PC-3 (cell line): ENCODE data around the gene HORMAD1. TPM values are rescaled to one million over a fixed set of nuclear protein-coding genes. Genes with fewer than 3 reads are reported as not detected.
"Not testable (repeated sequence)": the region's sequence is repeated elsewhere in the genome, so short reads cannot be mapped to it uniquely, and the experiment has no call there.

Source experiments
- ATAC-seq: fragments of 200-7000 bp; cut with Tn5 transposase; 2 replicates; pipeline ENCODE4 v1.9.1; 2020; ENCODE audit warnings: mild to moderate bottlenecking, moderate library complexity
- BruUV-seq: library from RNA; stranded (reverse); fragments of 400-500 nt; replicated peaks from 2 replicates; lab custom pipeline; 2021; lab: Mats Ljungman, UMichigan
- CTCF ChIA-PET: fragments of 300-600 bp; sonication (Branson Sonifier 250); formaldehyde crosslinking; loops from one replicate; lab custom pipeline; 2022; ENCODE audit warnings: antibody characterized with exemption; lab: Charles Lee
- POLR2A ChIA-PET: fragments of 300-600 bp; sonication (Branson Sonifier 250); formaldehyde crosslinking; loops from one replicate; lab custom pipeline; 2022; ENCODE audit warnings: antibody characterized with exemption; ENCODE audit not compliant: unreplicated experiment; lab: Charles Lee
- DNase-seq: peaks from one replicate; pipeline ENCODE4 v3.0.0-alpha.2; 2015
- H2AFZ ChIP-seq: fragments of 300-600 bp; sonication (generic); 2 replicates; pipeline ENCODE4 v1.6.0; 2016; ENCODE audit warnings: antibody characterized with exemption, low read length
- H3F3A ChIP-seq: fragments of 300-600 bp; sonication (generic); one replicate; pipeline ENCODE4 v1.6.0; 2017; ENCODE audit warnings: antibody characterized with exemption, low read length, control low read depth, mild to moderate bottlenecking; ENCODE audit not compliant: unreplicated experiment
- H3K27ac ChIP-seq: fragments of 300-600 bp; sonication (generic); 2 replicates; pipeline ENCODE4 v1.5.1; 2016; ENCODE audit warnings: mild to moderate bottlenecking, low read length
- H3K27me3 ChIP-seq: fragments of 300-600 bp; sonication (generic); 2 replicates; pipeline ENCODE4 v1.6.1; 2016; ENCODE audit warnings: low read length, mixed read lengths
- H3K36me3 ChIP-seq: fragments of 300-600 bp; sonication (generic); 2 replicates; pipeline ENCODE4 v1.6.1; 2016; ENCODE audit warnings: low read depth, mixed run types, low read length, mixed read lengths
- H3K4me1 ChIP-seq: fragments of 300-600 bp; sonication (generic); 2 replicates; pipeline ENCODE4 v1.5.1; 2016; ENCODE audit warnings: low read length; ENCODE audit not compliant: insufficient read depth
- H3K4me2 ChIP-seq: fragments of 300-600 bp; sonication (generic); 2 replicates; pipeline ENCODE4 v1.6.0; 2016; ENCODE audit warnings: low read length
- H3K4me3 ChIP-seq: fragments of 300-600 bp; sonication (generic); 2 replicates; pipeline ENCODE4 v1.5.1; 2016; ENCODE audit warnings: mild to moderate bottlenecking, low read length, mixed read lengths
- H3K79me2 ChIP-seq: fragments of 300-600 bp; sonication (generic); 2 replicates; pipeline ENCODE4 v1.6.1; 2017; ENCODE audit warnings: low read length, mixed read lengths
- H3K9ac ChIP-seq: fragments of 300-600 bp; sonication (generic); 2 replicates; pipeline ENCODE4 v1.6.0; 2016; ENCODE audit warnings: mild to moderate bottlenecking, low read length
- H3K9me2 ChIP-seq: fragments of 300-600 bp; sonication (generic); replicated peaks from 2 replicates; pipeline ENCODE4 v1.6.1; 2016; ENCODE audit warnings: mixed run types, low read length, mixed read lengths
- H3K9me3 ChIP-seq: fragments of 300-600 bp; sonication (generic); 2 replicates; pipeline ENCODE4 v1.6.1; 2016; ENCODE audit warnings: low read length, mixed read lengths
- H4K20me1 ChIP-seq: fragments of 300-600 bp; sonication (generic); 2 replicates; pipeline ENCODE4 v1.6.1; 2016; ENCODE audit warnings: low read length, mixed read lengths
- CTCF ChIP-seq: fragments of 300-600 bp; sonication (generic); conservative IDR thresholded peaks from 2 replicates; pipeline ENCODE4 v1.5.1; 2017; ENCODE audit warnings: antibody characterized with exemption, low read depth, mild to moderate bottlenecking, low read length
- EZH2 ChIP-seq: fragments of 300-600 bp; sonication (generic); IDR thresholded peaks from one replicate; pipeline ENCODE4 v1.6.1; 2017; ENCODE audit warnings: antibody characterized with exemption, mild to moderate bottlenecking, low read length; ENCODE audit not compliant: unreplicated experiment
- EZH2phosphoT487 ChIP-seq: fragments of 300-600 bp; sonication (generic); IDR thresholded peaks from 2 replicates; pipeline ENCODE4 v1.6.1; 2018; ENCODE audit warnings: mild to moderate bottlenecking, antibody characterized with exemption, low read length, borderline replicate concordance
- intact Hi-C: fragments of 100-400 bp; cut with micrococcal nuclease; formaldehyde crosslinking; loops from 2 replicates; pipeline ENCODE4 v1.9.0; 2023
- total RNA-seq: library from RNA; depleted of rRNA; stranded (reverse); fragments of >200 nt; gene quantifications from 2 replicates; pipeline ENCODE4 v1.2.3, GENCODE V29; 2014; rRNA removed

Gene HORMAD1
- total RNA-seq, 1 experiment from 2014 or later, result not detected

GRCh38 chr1:150654635-150655034 is 66.1 kb downstream of the HORMAD1 start:
- CTCF ChIA-PET, H3K4me2 ChIP-seq, H4K20me1 ChIP-seq, H3K27ac ChIP-seq, ATAC-seq, H3F3A ChIP-seq, BruUV-seq, H3K9me2 ChIP-seq, H3K4me1 ChIP-seq, H3K36me3 ChIP-seq, H3K27me3 ChIP-seq, H3K9me3 ChIP-seq, H3K79me2 ChIP-seq, DNase-seq, H2AFZ ChIP-seq, H3K9ac ChIP-seq, POLR2A ChIA-PET, H3K4me3 ChIP-seq: not testable (repeated sequence)
- intact Hi-C loops, result loop anchor here (5.0 kb wide), 1 partner anchor 43 kb away; the partner anchor contains the start of gene GOLPH3L

- H3K79me2 ChIP-seq, result no peaks in the 10 kb centered on the region
- H3K4me1 ChIP-seq, result peaks cover 7% of the 10 kb centered on the region; the same call in 1 of the 2 replicates
- no peaks in the 10 kb centered on the region for H3K9me3 ChIP-seq
- no peaks in the 10 kb centered on the region for H3F3A ChIP-seq
- no peaks in the 10 kb centered on the region for H4K20me1 ChIP-seq
- H3K36me3 ChIP-seq, result peaks cover 21% of the 10 kb centered on the region
- TF ChIP-seq EZH2phosphoT487, result no peak
- TF ChIP-seq EZH2, result no peak
- TF ChIP-seq CTCF, result no peak
- DNase-seq (peak; percentile 66), ATAC-seq (peak; percentile 71)
- H3K9me2 ChIP-seq, result no peaks in the 10 kb centered on the region
- H3K27me3 ChIP-seq, result no peaks in the 10 kb centered on the region
- no peak overlapping the region for H3K9ac ChIP-seq
- POLR2A ChIA-PET, result interaction anchor here (0.7 to 1.2 kb wide), 2 partner anchors 20 to 88 kb away, joined by 4 to 5 read pairs; partner anchors contain the start of gene ENSA
- H3K27ac ChIP-seq, result peak overlapping the region; percentile 68
- H3K4me3 ChIP-seq, result no peak overlapping the region
- no TSS peak for BruUV-seq
- H3K4me2 ChIP-seq, result no peak overlapping the region
- CTCF ChIA-PET, result no interaction called here
- no peak overlapping the region for H2AFZ ChIP-seq
- intact Hi-C loops, result no loop called here
Observed at GRCh38 chr1:150650193-150650592, 70.5 kb downstream of the HORMAD1 start.

- intact Hi-C loops, result no loop called here
- no peak overlapping the region for H3K4me3 ChIP-seq
- ATAC-seq, result no peak
- no peak for DNase-seq
- H3K36me3 ChIP-seq, result peaks cover 21% of the 10 kb centered on the region
- H3K9me3 ChIP-seq, result no peaks in the 10 kb centered on the region
- H3K27ac ChIP-seq, result peak overlapping the region; percentile 41
- TF ChIP-seq EZH2phosphoT487 (no peak), EZH2 (no peak), CTCF (no peak)
- no peaks in the 10 kb centered on the region for H3F3A ChIP-seq
- no peaks in the 10 kb centered on the region for H3K79me2 ChIP-seq
- H3K9me2 ChIP-seq, result no peaks in the 10 kb centered on the region
- H3K4me1 ChIP-seq, result peaks cover 7% of the 10 kb centered on the region; the same call in 1 of the 2 replicates
- ChIA-PET POLR2A (interaction anchor here (1.2 kb wide), 1 partner anchor 20 kb away, joined by 5 read pairs; the partner anchor contains the start of gene ENSA), CTCF (no interaction called here)
- H3K4me2 ChIP-seq, result no peak overlapping the region
- H3K9ac ChIP-seq, result no peak overlapping the region
- no peaks in the 10 kb centered on the region for H3K27me3 ChIP-seq
- BruUV-seq, result no TSS peak
- no peak overlapping the region for H2AFZ ChIP-seq
- no peaks in the 10 kb centered on the region for H4K20me1 ChIP-seq
Observed at GRCh38 chr1:150649441-150650075, 71.1 kb downstream of the HORMAD1 start.

Other genes with a start within 250 kb of the HORMAD1 start
- gene TARS2, start 233.5 kb downstream of the HORMAD1 start, total RNA-seq, result 56.2 and 61.6 TPM in 2 replicates
- gene ECM1, start 212.8 kb downstream of the HORMAD1 start, total RNA-seq, result 2.3 and 3.7 TPM in 2 replicates
- 0.73 TPM in 1 of 2 replicates, not detected in the other for gene FALEC, start 205.1 kb downstream of the HORMAD1 start, total RNA-seq
- gene ADAMTSL4, start 171.5 kb downstream of the HORMAD1 start, total RNA-seq, result 0.81 and 0.87 TPM in 2 replicates
- 285 and 376 TPM in 2 replicates for gene MCL1, start 141.3 kb downstream of the HORMAD1 start, total RNA-seq
- gene ENSA, start 91.3 kb downstream of the HORMAD1 start, total RNA-seq, result 194 and 232 TPM in 2 replicates
- 9.6 and 15.6 TPM in 2 replicates for gene GOLPH3L, start 23.7 kb downstream of the HORMAD1 start, total RNA-seq
- 0.46 TPM in 1 of 2 replicates, not detected in the other for gene CTSS, start 44.9 kb upstream of the HORMAD1 start, total RNA-seq
- gene CTSK, start 87.4 kb upstream of the HORMAD1 start, total RNA-seq, result 2.0 and 5.6 TPM in 2 replicates
- gene ARNT, start 155.7 kb upstream of the HORMAD1 start, total RNA-seq, result 16.7 and 18.5 TPM in 2 replicates
- not detected in 2 replicates for gene CTXND2, start 166.2 kb upstream of the HORMAD1 start, total RNA-seq
- gene SETDB1, start 205.5 kb upstream of the HORMAD1 start, total RNA-seq, result 35.4 and 42.4 TPM in 2 replicates